ENCODE results near the gene KCNC1. TPM values are rescaled to one million over a fixed set of nuclear protein-coding genes. Genes with fewer than 3 reads are reported as not detected.

Gene KCNC1
- total and polyA plus RNA-seq, 2 experiments from 2014 or later: 0.01 to 0.20 TPM

DNA sequence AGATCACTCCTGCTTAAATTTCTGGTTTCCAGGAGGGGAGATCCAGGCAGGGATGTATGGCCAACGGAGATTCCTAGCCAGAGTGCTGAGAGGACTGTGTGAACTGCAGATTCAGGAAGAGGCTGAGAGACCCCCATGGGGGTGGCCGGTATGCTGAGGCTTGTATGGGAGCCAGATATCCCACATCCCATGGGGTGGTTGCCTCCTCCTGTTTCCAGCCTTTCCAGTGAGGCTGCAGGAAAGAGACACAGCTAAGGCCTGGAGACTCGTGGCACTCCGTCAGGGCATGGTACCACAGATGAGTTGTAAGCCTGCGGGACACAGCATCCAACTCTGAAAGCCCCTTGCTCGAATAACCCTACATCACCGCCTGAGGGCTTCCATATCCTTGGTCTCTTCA lies 16.6 kb upstream of the KCNC1 start:
- TF ChIP-seq, protein P1, sequence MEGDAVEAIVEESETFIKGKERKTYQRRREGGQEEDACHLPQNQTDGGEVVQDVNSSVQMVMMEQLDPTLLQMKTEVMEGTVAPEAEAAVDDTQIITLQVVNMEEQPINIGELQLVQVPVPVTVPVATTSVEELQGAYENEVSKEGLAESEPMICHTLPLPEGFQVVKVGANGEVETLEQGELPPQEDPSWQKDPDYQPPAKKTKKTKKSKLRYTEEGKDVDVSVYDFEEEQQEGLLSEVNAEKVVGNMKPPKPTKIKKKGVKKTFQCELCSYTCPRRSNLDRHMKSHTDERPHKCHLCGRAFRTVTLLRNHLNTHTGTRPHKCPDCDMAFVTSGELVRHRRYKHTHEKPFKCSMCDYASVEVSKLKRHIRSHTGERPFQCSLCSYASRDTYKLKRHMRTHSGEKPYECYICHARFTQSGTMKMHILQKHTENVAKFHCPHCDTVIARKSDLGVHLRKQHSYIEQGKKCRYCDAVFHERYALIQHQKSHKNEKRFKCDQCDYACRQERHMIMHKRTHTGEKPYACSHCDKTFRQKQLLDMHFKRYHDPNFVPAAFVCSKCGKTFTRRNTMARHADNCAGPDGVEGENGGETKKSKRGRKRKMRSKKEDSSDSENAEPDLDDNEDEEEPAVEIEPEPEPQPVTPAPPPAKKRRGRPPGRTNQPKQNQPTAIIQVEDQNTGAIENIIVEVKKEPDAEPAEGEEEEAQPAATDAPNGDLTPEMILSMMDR (IDR thresholded peaks at IDR 0.05; ENCODE audit: poor library complexity): no peak
- no peak for TF ChIP-seq EZH2phosphoT487 (IDR thresholded peaks at IDR 0.05; ENCODE audit: low read depth, severe bottlenecking, unreplicated experiment)
- no peak for TF ChIP-seq EZH2 (IDR thresholded peaks at IDR 0.05; ENCODE audit: borderline replicate concordance)
- no peak overlapping the region for H2AFZ ChIP-seq
- no peaks in the 10 kb centered on the region for H3K9me3 ChIP-seq (ENCODE audit: low read depth)
- H3K4me2 ChIP-seq: no peak overlapping the region
- H3K79me2 ChIP-seq: no peaks in the 10 kb centered on the region
- peaks cover 99% of the 10 kb centered on the region for H3K27me3 ChIP-seq
- 73% methylated on average over 7 of the region's 7 CpGs for WGBS (ENCODE audit: low lambda C conversion rate, missing lambda C conversion rate)
- no peaks in the 10 kb centered on the region for H3K36me3 ChIP-seq (replicated peaks; ENCODE audit: insufficient read depth, low read depth)
- no peaks in the 10 kb centered on the region for H3K9me2 ChIP-seq (replicated peaks; ENCODE audit: insufficient read depth)
- no peak overlapping the region for H3K27ac ChIP-seq
- DNase-seq (ENCODE audit: low spot score): no peak
- no peak overlapping the region for H3K4me3 ChIP-seq
- no peaks in the 10 kb centered on the region for H4K20me1 ChIP-seq (ENCODE audit: insufficient read depth, poor library complexity, severe bottlenecking)
- peaks cover 6% of the 10 kb centered on the region for H3K4me1 ChIP-seq (ENCODE audit: insufficient read depth)

DNA sequence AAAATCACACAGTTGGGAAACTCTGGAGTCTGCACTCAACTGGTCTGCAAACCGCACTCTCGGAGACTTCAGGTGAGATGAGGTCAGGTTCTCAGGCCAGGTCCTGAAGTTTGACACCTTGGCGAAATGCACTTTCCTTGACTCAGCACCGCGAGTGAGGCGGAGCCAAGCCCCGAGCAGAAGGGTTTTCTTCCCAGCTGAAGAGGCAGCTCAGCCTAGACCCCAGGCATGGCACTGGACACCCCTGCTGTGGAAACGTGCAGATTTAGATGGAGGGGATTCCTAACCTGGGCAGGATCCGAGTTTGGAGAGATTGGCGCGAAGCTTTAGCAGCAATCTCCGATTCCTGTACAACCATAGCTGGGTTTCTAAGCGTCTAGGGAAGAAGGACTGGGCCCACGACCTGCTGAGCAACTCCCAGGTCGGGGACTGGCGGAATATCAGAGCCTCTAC lies 16.0 kb upstream of the KCNC1 start:
- no peak for DNase-seq (ENCODE audit: low spot score)
- H3K36me3 ChIP-seq (replicated peaks; ENCODE audit: insufficient read depth, low read depth): no peaks in the 10 kb centered on the region
- no peaks in the 10 kb centered on the region for H3K79me2 ChIP-seq
- peaks cover 6% of the 10 kb centered on the region for H3K4me1 ChIP-seq (ENCODE audit: insufficient read depth)
- 24% methylated on average over 16 of the region's 16 CpGs for WGBS (ENCODE audit: low lambda C conversion rate, missing lambda C conversion rate)
- H3K9me2 ChIP-seq (replicated peaks; ENCODE audit: insufficient read depth): no peaks in the 10 kb centered on the region
- no peaks in the 10 kb centered on the region for H4K20me1 ChIP-seq (ENCODE audit: insufficient read depth, poor library complexity, severe bottlenecking)
- H3K4me3 ChIP-seq: no peak overlapping the region
- H2AFZ ChIP-seq: no peak overlapping the region
- TF ChIP-seq EZH2 (IDR thresholded peaks at IDR 0.05; ENCODE audit: borderline replicate concordance) (no peak), EZH2phosphoT487 (IDR thresholded peaks at IDR 0.05; ENCODE audit: low read depth, severe bottlenecking, unreplicated experiment) (no peak)
- TF ChIP-seq, protein P1 (IDR thresholded peaks at IDR 0.05; ENCODE audit: poor library complexity): no peak
- peaks cover 100% of the 10 kb centered on the region for H3K27me3 ChIP-seq
- no peaks in the 10 kb centered on the region for H3K9me3 ChIP-seq (ENCODE audit: low read depth)
- no peak overlapping the region for H3K27ac ChIP-seq
- no peak overlapping the region for H3K4me2 ChIP-seq

DNA sequence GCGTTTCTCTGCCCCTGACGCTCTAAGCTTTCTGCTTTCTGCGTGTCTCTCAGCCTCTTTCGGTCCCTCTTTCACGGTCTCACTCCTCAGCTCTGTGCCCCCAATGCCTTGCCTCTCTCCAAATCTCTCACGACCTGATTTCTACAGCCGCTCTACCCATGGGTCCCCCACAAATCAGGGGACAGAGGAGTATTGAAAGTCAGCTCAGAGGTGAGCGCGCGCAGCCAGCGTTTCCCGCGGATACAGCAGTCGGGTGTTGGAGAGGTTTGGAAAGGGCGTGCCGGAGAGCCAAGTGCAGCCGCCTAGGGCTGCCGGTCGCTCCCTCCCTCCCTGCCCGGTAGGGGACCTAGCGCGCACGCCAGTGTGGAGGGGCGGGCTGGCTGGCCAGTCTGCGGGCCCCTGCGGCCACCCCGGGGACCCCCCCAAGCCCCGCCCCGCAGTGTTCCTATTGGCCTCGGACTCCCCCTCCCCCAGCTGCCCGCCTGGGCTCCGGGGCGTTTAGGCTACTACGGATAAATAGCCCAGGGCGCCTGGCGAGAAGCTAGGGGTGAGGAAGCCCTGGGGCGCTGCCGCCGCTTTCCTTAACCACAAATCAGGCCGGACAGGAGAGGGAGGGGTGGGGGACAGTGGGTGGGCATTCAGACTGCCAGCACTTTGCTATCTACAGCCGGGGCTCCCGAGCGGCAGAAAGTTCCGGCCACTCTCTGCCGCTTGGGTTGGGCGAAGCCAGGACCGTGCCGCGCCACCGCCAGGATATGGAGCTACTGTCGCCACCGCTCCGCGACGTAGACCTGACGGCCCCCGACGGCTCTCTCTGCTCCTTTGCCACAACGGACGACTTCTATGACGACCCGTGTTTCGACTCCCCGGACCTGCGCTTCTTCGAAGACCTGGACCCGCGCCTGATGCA lies 15.3 kb upstream of the KCNC1 start, which contains the start of gene MYOD1:
MYOD1 (plus strand) TSS at position 544 of the 910 bp plus-strand sequence; CDS start at position 756, 212 bp downstream.
- Histone ChIP-seq H4K20me1 (ENCODE audit: insufficient read depth, poor library complexity, severe bottlenecking) (no peaks in the 10 kb centered on the region), H3K4me2 (peak within 1 kb of the TSS; percentile 66), H2AFZ (no peak within 1 kb of the TSS), H3K36me3 (replicated peaks; ENCODE audit: insufficient read depth, low read depth) (no peaks in the 10 kb centered on the region), H3K4me1 (ENCODE audit: insufficient read depth) (peaks cover 6% of the 10 kb centered on the region), H3K9me2 (replicated peaks; ENCODE audit: insufficient read depth) (no peaks in the 10 kb centered on the region), H3K27me3 (peaks cover 100% of the 10 kb centered on the region), H3K27ac (no peak within 1 kb of the TSS), H3K9me3 (ENCODE audit: low read depth) (no peaks in the 10 kb centered on the region), H3K79me2 (no peaks in the 10 kb centered on the region), H3K4me3 (no peak within 1 kb of the TSS)
- 9% methylated on average over 36 of the region's 68 CpGs for WGBS (ENCODE audit: low lambda C conversion rate, missing lambda C conversion rate)
- TF ChIP-seq EZH2phosphoT487 (IDR thresholded peaks at IDR 0.05; ENCODE audit: low read depth, severe bottlenecking, unreplicated experiment) (no peak), EZH2 (IDR thresholded peaks at IDR 0.05; ENCODE audit: borderline replicate concordance) (no peak)
- TF ChIP-seq, protein P1 (IDR thresholded peaks at IDR 0.05; ENCODE audit: poor library complexity): no peak
- DNase-seq (ENCODE audit: low spot score): no peak
